HCT116 (cell line): ENCODE results near the gene C5orf58.

Source experiments
- CTCF ChIP-seq, 3 experiments: fragments of 200-600 bp in 1 of 3; sonication (generic) in 1 of 3; IDR thresholded peaks in 2 of 3; conservative IDR thresholded peaks in 1 of 3; 2 replicates each; pipeline ENCODE4 v1.5.1; 2012 to 2017; ENCODE audit warnings: low read depth in 2 of 3, low read length in 2 of 3, antibody characterized with exemption in 1 of 3, borderline replicate concordance in 1 of 3, control low read depth in 1 of 3, mild to moderate bottlenecking in 1 of 3, mixed read lengths in 1 of 3, mixed run types in 1 of 3, moderate library complexity in 1 of 3; ENCODE audit not compliant: insufficient read depth in 1 of 3
- EGR1 ChIP-seq: IDR thresholded peaks from 2 replicates; pipeline ENCODE4 v1.6.1; 2012; ENCODE audit warnings: low read depth
- ELF1 ChIP-seq: IDR thresholded peaks from 2 replicates; pipeline ENCODE4 v1.6.1; 2012; ENCODE audit warnings: low read depth, borderline replicate concordance
- POLR2A ChIP-seq: IDR thresholded peaks from 2 replicates; pipeline ENCODE4 v1.7.0; 2011; ENCODE audit warnings: borderline replicate concordance; ENCODE audit not compliant: insufficient read depth, insufficient read length; ENCODE audit errors: extremely low read depth
- POLR2AphosphoS5 ChIP-seq: IDR thresholded peaks from 2 replicates; pipeline ENCODE4 v1.6.1; 2011; ENCODE audit warnings: mild to moderate bottlenecking, low read depth, low read length, moderate library complexity
- RAD21 ChIP-seq: IDR thresholded peaks from 2 replicates; pipeline ENCODE4 v1.6.1; 2012; ENCODE audit warnings: low read depth, mild to moderate bottlenecking
- SIN3A ChIP-seq: IDR thresholded peaks from 2 replicates; pipeline ENCODE4 v1.6.1; 2012; ENCODE audit warnings: low read depth
- ZFX ChIP-seq: fragments of 450-650 bp; IDR thresholded peaks from 2 replicates; pipeline ENCODE4 v1.6.1; 2017

- no peak for TF ChIP-seq POLR2A
- no peak for TF ChIP-seq CTCF (IDR thresholded peaks at IDR 0.05 in 2 of 3, conservative IDR thresholded peaks at IDR 0.05 in 1 of 3; ENCODE audit: borderline replicate concordance in 1 of 3, insufficient read depth in 1 of 3, low read depth in 2 of 3, low read length in 2 of 3)
- TF ChIP-seq ZFX = no peak
- TF ChIP-seq SIN3A = no peak
- TF ChIP-seq ELF1 = no peak
- no peak for TF ChIP-seq RAD21
- no peak for TF ChIP-seq EGR1
- no peak for TF ChIP-seq POLR2AphosphoS5
Measured at GRCh38 chr5:170250810-170251317, 18.1 kb downstream of the C5orf58 start.
